OCI-LY1 (cell line): ENCODE data around the gene STRA6.

Experiments used
- CTCF ChIP-seq: fragments of 200-600 bp; sonication (generic), shearing (Covaris generic); IDR thresholded peaks from 2 replicates; pipeline ENCODE4 v1.5.1; 2017; ENCODE audit warnings: mild to moderate bottlenecking, antibody characterized with exemption, low read length, moderate library complexity, mixed read lengths
- EZH2 ChIP-seq: fragments of 200-600 bp; sonication (generic), shearing (Covaris generic); IDR thresholded peaks from 2 replicates; pipeline ENCODE4 v1.8.0; 2017; ENCODE audit warnings: borderline replicate concordance, mixed run types, mild to moderate bottlenecking, antibody characterized with exemption, low read length, moderate library complexity, mixed read lengths

DNA sequence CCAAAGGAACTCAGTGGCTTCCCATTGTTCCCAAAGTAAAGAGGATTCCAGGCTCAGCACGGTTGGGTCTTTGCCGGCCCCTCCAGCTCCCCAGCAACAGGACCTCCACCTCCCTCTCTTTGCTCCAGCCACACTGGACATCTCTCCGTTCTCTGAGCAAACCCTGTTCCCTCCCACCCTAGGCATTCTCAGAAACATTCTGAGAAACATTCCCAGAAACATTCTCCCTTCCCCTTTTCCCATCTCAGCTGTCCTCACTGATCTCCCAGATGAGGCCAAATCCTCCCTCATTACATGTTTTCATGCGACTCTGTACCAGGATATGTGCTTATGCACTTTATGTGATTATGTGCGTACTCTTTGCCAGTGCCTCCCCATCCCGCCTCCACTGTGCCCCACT is 47.7 kb upstream of the STRA6 start:
- TF ChIP-seq EZH2 (no peak), CTCF (no peak)
